ENCODE measurements around the gene PLIN5. TPM values are rescaled to one million over a fixed set of nuclear protein-coding genes. Genes with fewer than 3 reads are reported as not detected.

PLIN5 gene
- polyA plus RNA-seq, 3 donors = 0.28 to 3.0 (median 0.58) TPM

- H3K4me1 ChIP-seq (ENCODE audit: control insufficient read depth in 1 of 2, insufficient read depth in 2 of 2, low read length in 2 of 2) = peaks cover 5 to 6% of the 10 kb centered on the region in 2 donors
- H3K9ac ChIP-seq (ENCODE audit: insufficient read depth, low read length, poor library complexity, severe bottlenecking) = no peak overlapping the region
- intact Hi-C loops (cut with micrococcal nuclease) = loop anchor here (5.0 kb wide), 1 partner anchor 53 kb away; no protein-coding TSS in a partner anchor
- H4K20me1 ChIP-seq (ENCODE audit: insufficient read depth, low read length) = no peaks in the 10 kb centered on the region
- H3K36me3 ChIP-seq (replicated peaks in 1 of 2; ENCODE audit: control insufficient read depth in 1 of 2, insufficient read depth in 2 of 2, low read length in 2 of 2) = no peaks in the 10 kb centered on the region
- Mint-ChIP-seq H3K4me3 (peak overlapping the region in 1 of 2 donors; percentile 72), H3K9me3 (peaks cover 2 to 24% (median 8%) of the 10 kb centered on the region in 7 donors), H3K27ac (no peak overlapping the region), H3K36me3 (peaks cover 3 to 4% of the 10 kb centered on the region in 2 donors), H3K27me3 (ENCODE audit: low read depth in 3 of 3) (peaks cover 65 to 93% (median 78%) of the 10 kb centered on the region in 3 donors), H3K4me1 (peaks cover 12% of the 10 kb centered on the region)
- peaks cover 32 to 89% of the 10 kb centered on the region in 2 donors for H3K27me3 ChIP-seq (ENCODE audit: control insufficient read depth in 2 of 2, insufficient read depth in 2 of 2, low read length in 2 of 2)
- DNase-seq = no peak
- H3K79me2 ChIP-seq (ENCODE audit: insufficient read depth, low read length) = no peaks in the 10 kb centered on the region
- H2AFZ ChIP-seq (ENCODE audit: insufficient read depth, low read depth, low read length, poor library complexity, severe bottlenecking) = no peak overlapping the region
- no peak for TF ChIP-seq CTCF (IDR thresholded peaks at IDR 0.05)
- no peak overlapping the region for H3K4me3 ChIP-seq (replicated peaks in 1 of 3; ENCODE audit: low read depth in 2 of 3, low read length in 3 of 3)
- no peak overlapping the region for H3K27ac ChIP-seq (ENCODE audit: low read depth in 1 of 2, low read length in 2 of 2)
- 95% methylated on average over 7 of the region's 8 CpGs for WGBS (ENCODE audit: insufficient coverage)
- peaks cover 0 to 22% of the 10 kb centered on the region in 2 donors for H3K9me3 ChIP-seq (replicated peaks in 1 of 2; ENCODE audit: control insufficient read depth in 1 of 2, insufficient read depth in 1 of 2, low read length in 2 of 2)
- H3K4me2 ChIP-seq (replicated peaks; ENCODE audit: extremely low read depth, low read length, poor library complexity, severe bottlenecking) = no peak overlapping the region
Observed at GRCh38 chr19:4579389-4579788, 44.4 kb upstream of the PLIN5 start.

GRCh38 chr19:4578552-4579248 is 43.7 kb upstream of the PLIN5 start:
- Histone ChIP-seq H3K27ac (ENCODE audit: low read depth in 1 of 2, low read length in 2 of 2) (no peak overlapping the region), H3K4me1 (ENCODE audit: control insufficient read depth in 1 of 2, insufficient read depth in 2 of 2, low read length in 2 of 2) (no peaks in the 10 kb centered on the region), H3K27me3 (ENCODE audit: control insufficient read depth in 2 of 2, insufficient read depth in 2 of 2, low read length in 2 of 2) (peaks cover 26 to 89% of the 10 kb centered on the region in 2 donors), H3K9ac (ENCODE audit: insufficient read depth, low read length, poor library complexity, severe bottlenecking) (no peak overlapping the region), H3K4me2 (replicated peaks; ENCODE audit: extremely low read depth, low read length, poor library complexity, severe bottlenecking) (no peak overlapping the region), H3K79me2 (ENCODE audit: insufficient read depth, low read length) (no peaks in the 10 kb centered on the region), H3K9me3 (replicated peaks in 1 of 2; ENCODE audit: control insufficient read depth in 1 of 2, insufficient read depth in 1 of 2, low read length in 2 of 2) (peaks cover 0 to 21% of the 10 kb centered on the region in 2 donors), H4K20me1 (ENCODE audit: insufficient read depth, low read length) (no peaks in the 10 kb centered on the region), H3K36me3 (replicated peaks in 1 of 2; ENCODE audit: control insufficient read depth in 1 of 2, insufficient read depth in 2 of 2, low read length in 2 of 2) (no peaks in the 10 kb centered on the region), H3K4me3 (replicated peaks in 1 of 3; ENCODE audit: low read depth in 2 of 3, low read length in 3 of 3) (no peak overlapping the region), H2AFZ (ENCODE audit: insufficient read depth, low read depth, low read length, poor library complexity, severe bottlenecking) (no peak overlapping the region)
- Mint-ChIP-seq H3K27me3 (ENCODE audit: low read depth in 3 of 3) (peaks cover 66 to 93% (median 83%) of the 10 kb centered on the region in 3 donors), H3K4me1 (peaks cover 12% of the 10 kb centered on the region), H3K36me3 (peaks cover 3 to 4% of the 10 kb centered on the region in 2 donors), H3K4me3 (peak overlapping the region in 1 of 2 donors; percentile 72), H3K27ac (no peak overlapping the region), H3K9me3 (peaks cover 2 to 24% (median 8%) of the 10 kb centered on the region in 7 donors)
- 84% methylated on average over 11 of the region's 11 CpGs for WGBS (ENCODE audit: insufficient coverage)
- no peak for DNase-seq
- no peak for TF ChIP-seq CTCF (IDR thresholded peaks at IDR 0.05)
- intact Hi-C loops (cut with micrococcal nuclease) = loop anchor here (5.0 kb wide), 1 partner anchor 54 kb away; no protein-coding TSS in a partner anchor

Data from CD14-positive monocyte (primary cell).